IMR-90 (cell line): ENCODE results near the gene CYSTM1. TPM values are rescaled to one million over a fixed set of nuclear protein-coding genes. Genes with fewer than 3 reads are reported as not detected.

ENCODE experiments used
- ATAC-seq: fragments of 200-7000 bp; cut with Tn5 transposase; 2 replicates; pipeline ENCODE4 v1.9.1; 2020; ENCODE audit warnings: low read depth, mild to moderate bottlenecking, moderate library complexity
- BruUV-seq: library from RNA; stranded (reverse); fragments of 400-500 nt; replicated peaks from 2 replicates; lab custom pipeline; 2021; lab: Mats Ljungman, UMichigan
- CTCF ChIA-PET: fragments of 300-600 bp; formaldehyde crosslinking; extraction: SDS; loops from one replicate; lab custom pipeline; 2021; ENCODE audit warnings: antibody characterized with exemption; lab: Yijun Ruan, JAX
- POLR2A ChIA-PET: fragments of 300-600 bp; sonication (Branson Sonifier 250); formaldehyde crosslinking; loops from one replicate; lab custom pipeline; 2022; ENCODE audit warnings: antibody characterized with exemption; ENCODE audit not compliant: unreplicated experiment; lab: Charles Lee
- DNase-seq: peaks from one replicate; pipeline ENCODE4 v3.0.0; 2013
- H2AFZ ChIP-seq: replicated peaks from 2 replicates; pipeline ENCODE3; 2013; ENCODE audit warnings: low read length, mild to moderate bottlenecking; ENCODE audit not compliant: poor library complexity
- H2AK5ac ChIP-seq: 2 replicates; pipeline ENCODE4 v1.6.1; 2013; ENCODE audit warnings: low read depth, low read length, inconsistent platforms
- H2AK9ac ChIP-seq: replicated peaks from 2 replicates; pipeline ENCODE3; 2013; ENCODE audit warnings: mild to moderate bottlenecking, low read depth, low read length, moderate library complexity; ENCODE audit not compliant: poor library complexity
- H2BK120ac ChIP-seq: 2 replicates; pipeline ENCODE4 v1.6.1; 2013; ENCODE audit warnings: low read depth, low read length, inconsistent platforms
- H2BK15ac ChIP-seq: 3 replicates; pipeline ENCODE4 v1.6.1; 2013; ENCODE audit warnings: low read depth, low read length, inconsistent platforms
- H2BK20ac ChIP-seq: 2 replicates; pipeline ENCODE4 v1.6.1; 2013; ENCODE audit warnings: low read depth, mild to moderate bottlenecking, inconsistent platforms, low read length, moderate library complexity
- H2BK5ac ChIP-seq: 2 replicates; pipeline ENCODE4 v1.6.1; 2013; ENCODE audit warnings: mild to moderate bottlenecking, low read depth, low read length, inconsistent platforms; ENCODE audit not compliant: poor library complexity, severe bottlenecking
- H3K14ac ChIP-seq: replicated peaks from 2 replicates; pipeline ENCODE4 v1.6.1; 2013; ENCODE audit warnings: low read depth, low read length, inconsistent platforms
- H3K18ac ChIP-seq: 2 replicates; pipeline ENCODE4 v1.6.1; 2013; ENCODE audit warnings: low read depth, low read length, control low read depth
- H3K23ac ChIP-seq: 2 replicates; pipeline ENCODE4 v1.6.1; 2013; ENCODE audit warnings: low read depth, low read length, inconsistent platforms
- H3K27ac ChIP-seq: 2 replicates; pipeline ENCODE4 v1.5.1; 2013; ENCODE audit warnings: mild to moderate bottlenecking, control low read depth, low read length; ENCODE audit not compliant: insufficient read depth
- H3K27me3 ChIP-seq: 2 replicates; pipeline ENCODE4 v1.6.1; 2013; ENCODE audit warnings: low read length; ENCODE audit not compliant: control insufficient read depth, insufficient read depth
- H3K36me3 ChIP-seq: 2 replicates; pipeline ENCODE4 v1.6.1; 2013; ENCODE audit warnings: low read length, mixed read lengths; ENCODE audit not compliant: control insufficient read depth, insufficient read depth
- H3K4ac ChIP-seq: 2 replicates; pipeline ENCODE4 v1.6.1; 2013; ENCODE audit warnings: low read depth, low read length, inconsistent platforms
- H3K4me1 ChIP-seq: 2 replicates; pipeline ENCODE4 v1.6.1; 2013; ENCODE audit warnings: low read length, mixed read lengths; ENCODE audit not compliant: control insufficient read depth, insufficient read depth
- H3K4me2 ChIP-seq: 2 replicates; pipeline ENCODE4 v1.6.1; 2013; ENCODE audit warnings: low read depth, mild to moderate bottlenecking, control low read depth, low read length, moderate library complexity
- H3K4me3 ChIP-seq: 2 replicates; pipeline ENCODE4 v1.5.1; 2013; ENCODE audit warnings: low read depth, mild to moderate bottlenecking, control low read depth, low read length, moderate library complexity; ENCODE audit not compliant: insufficient read depth
- H3K56ac ChIP-seq: 2 replicates; pipeline ENCODE4 v1.6.1; 2013; ENCODE audit warnings: low read length, inconsistent platforms; ENCODE audit not compliant: insufficient read depth; ENCODE audit errors: extremely low read depth
- H3K79me1 ChIP-seq, 2 experiments: 2 replicates each; pipeline ENCODE4 v1.6.1; 2013; ENCODE audit warnings: low read length in 2 of 2, inconsistent platforms in 1 of 2, low read depth in 1 of 2
- H3K9ac ChIP-seq: 2 replicates; pipeline ENCODE4 v1.6.1; 2013; ENCODE audit warnings: low read depth, low read length, control low read depth
- H3K9me1 ChIP-seq: 2 replicates; pipeline ENCODE4 v1.6.1; 2013; ENCODE audit warnings: low read length, inconsistent platforms; ENCODE audit not compliant: insufficient read depth
- H3K9me3 ChIP-seq: 2 replicates; pipeline ENCODE4 v1.6.1; 2013; ENCODE audit warnings: low read length; ENCODE audit not compliant: control insufficient read depth, insufficient read depth
- H4K20me1 ChIP-seq: 2 replicates; pipeline ENCODE4 v1.6.1; 2013; ENCODE audit warnings: low read length, inconsistent platforms; ENCODE audit not compliant: insufficient read depth
- H4K5ac ChIP-seq: 2 replicates; pipeline ENCODE4 v1.6.1; 2013; ENCODE audit warnings: mild to moderate bottlenecking, low read depth, low read length, control low read depth
- H4K8ac ChIP-seq, 2 experiments: 2 replicates each; pipeline ENCODE4 v1.6.1; 2013; ENCODE audit warnings: low read depth in 2 of 2, low read length in 2 of 2, control low read depth in 1 of 2, inconsistent platforms in 1 of 2
- H4K91ac ChIP-seq: 2 replicates; pipeline ENCODE4 v1.6.1; 2013; ENCODE audit warnings: low read depth, low read length, inconsistent platforms; ENCODE audit not compliant: insufficient read depth
- BHLHE40 ChIP-seq: fragments of 150-350 bp; IDR thresholded peaks from 2 replicates; pipeline ENCODE4 v1.6.1; 2016; ENCODE audit warnings: mild to moderate bottlenecking, low read depth, low read length
- CHD1 ChIP-seq: IDR thresholded peaks from 2 replicates; pipeline ENCODE4 v1.6.1; 2012; ENCODE audit warnings: low read depth, low read length, improper control_type of control experiment
- FOS ChIP-seq: fragments of 150-350 bp; IDR thresholded peaks from 2 replicates; pipeline ENCODE4 v1.6.1; 2016; ENCODE audit warnings: low read depth, low read length
- MXI1 ChIP-seq: IDR thresholded peaks from 2 replicates; pipeline ENCODE4 v1.6.1; 2012; ENCODE audit warnings: low read depth, mild to moderate bottlenecking, low read length, moderate library complexity, borderline replicate concordance
- POLR2A ChIP-seq: IDR thresholded peaks from 2 replicates; pipeline ENCODE4 v1.6.1; 2012; ENCODE audit warnings: mild to moderate bottlenecking, low read depth, low read length
- RAD21 ChIP-seq: IDR thresholded peaks from 2 replicates; pipeline ENCODE4 v1.6.1; 2012; ENCODE audit warnings: low read length, improper control_type of control experiment
- RCOR1 ChIP-seq: IDR thresholded peaks from 2 replicates; pipeline ENCODE4 v1.6.1; 2012; ENCODE audit warnings: mild to moderate bottlenecking, low read length, improper control_type of control experiment; ENCODE audit not compliant: insufficient replicate concordance
- SMC3 ChIP-seq: fragments of 150-350 bp; IDR thresholded peaks from 2 replicates; pipeline ENCODE4 v1.6.1; 2016; ENCODE audit warnings: low read depth, mild to moderate bottlenecking, antibody characterized with exemption, low read length, moderate library complexity
- WGBS, 2 experiments: methylation state at CpG; one replicate each; pipeline versions ENCODE4 v1.1.5 to v1.1.7; 2013; ENCODE audit warnings: missing lambda C conversion rate in 2 of 2; ENCODE audit not compliant: insufficient read length in 1 of 2; ENCODE audit errors: extremely low coverage in 2 of 2; 5-methylcytosine and 5-hydroxymethylcytosine counted together
- dilution Hi-C: fragments of 300-500 bp; cut with HindIII; formaldehyde crosslinking; loops from one replicate; pipeline ENCODE4 v1.14.3; 2018; ENCODE audit warnings: low sequenced_read_pairs; ENCODE audit not compliant: unreplicated experiment
- in situ Hi-C: fragments of 300-500 bp; cut with MboI; formaldehyde crosslinking; loops from 3 replicates; pipeline ENCODE4 v1.14.3; 2019; ENCODE audit warnings: low sequenced_read_pairs, inconsistent platforms, mixed read lengths
- intact Hi-C: fragments of 100-400 bp; cut with micrococcal nuclease; formaldehyde crosslinking; loops from 2 replicates; pipeline ENCODE4 v1.10.0; 2022
- polyA plus RNA-seq, 3 experiments: library from polyadenylated mRNA; depleted of rRNA; stranded (reverse); fragments of >200 nt; gene quantifications; 2 replicates each; pipeline ENCODE4 v1.2.3, GENCODE V29; 2012; ENCODE audit warnings: low replicate concordance in 1 of 3
- total RNA-seq: library from RNA; depleted of rRNA; stranded (reverse); fragments of >200 nt; gene quantifications from 2 replicates; pipeline ENCODE4 v1.2.3, GENCODE V29; 2012
- TF ChIP-seq, protein P1 (sequence below): fragments of 150-350 bp; IDR thresholded peaks from 2 replicates; pipeline ENCODE4 v1.6.1; 2016; ENCODE audit warnings: low read depth, mild to moderate bottlenecking, low read length, moderate library complexity, borderline replicate concordance

CYSTM1 gene
- total and polyA plus RNA-seq, 2 of the 4 experiments (the other 2 are of a cell fraction), result 7.3 to 15.0 TPM

GRCh38 chr5:140205952-140206351, 31.0 kb downstream of the CYSTM1 start:
- no peak overlapping the region for H4K5ac ChIP-seq
- WGBS, 2 experiments, result 88% methylated on average over 2 of the region's 4 CpGs; no CpG with 5 or more reads in 1 of the 2 experiments

More at GRCh38 chr5:140205952-140206351, 31.0 kb downstream of the CYSTM1 start:
- Histone ChIP-seq H3K4ac (no peak overlapping the region), H2AK9ac (no peak overlapping the region), H4K8ac (no peak overlapping the region), H3K4me2 (no peak overlapping the region), H3K27ac (no peak overlapping the region), H3K27me3 (no peaks in the 10 kb centered on the region), H3K14ac (no peak overlapping the region), H4K20me1 (no peaks in the 10 kb centered on the region), H3K9ac (no peak overlapping the region), H3K4me3 (no peak overlapping the region), H4K91ac (no peak overlapping the region), H3K56ac (no peak overlapping the region), H2BK20ac (no peak overlapping the region), H3K79me1 (no peaks in the 10 kb centered on the region), H2BK120ac (no peak overlapping the region), H2BK5ac (no peak overlapping the region), H2BK15ac (no peak overlapping the region), H3K23ac (no peak overlapping the region), H3K4me1 (no peaks in the 10 kb centered on the region), H2AK5ac (no peak overlapping the region), H2AFZ (no peak overlapping the region), H3K9me1 (no peaks in the 10 kb centered on the region), H3K36me3 (no peaks in the 10 kb centered on the region), H3K9me3 (no peaks in the 10 kb centered on the region), H3K18ac (no peak overlapping the region)
- TF ChIP-seq RCOR1 (no peak), CHD1 (no peak), BHLHE40 (no peak), MXI1 (no peak), POLR2A (no peak), RAD21 (no peak), FOS (no peak), SMC3 (no peak)
- TF ChIP-seq, protein P1, sequence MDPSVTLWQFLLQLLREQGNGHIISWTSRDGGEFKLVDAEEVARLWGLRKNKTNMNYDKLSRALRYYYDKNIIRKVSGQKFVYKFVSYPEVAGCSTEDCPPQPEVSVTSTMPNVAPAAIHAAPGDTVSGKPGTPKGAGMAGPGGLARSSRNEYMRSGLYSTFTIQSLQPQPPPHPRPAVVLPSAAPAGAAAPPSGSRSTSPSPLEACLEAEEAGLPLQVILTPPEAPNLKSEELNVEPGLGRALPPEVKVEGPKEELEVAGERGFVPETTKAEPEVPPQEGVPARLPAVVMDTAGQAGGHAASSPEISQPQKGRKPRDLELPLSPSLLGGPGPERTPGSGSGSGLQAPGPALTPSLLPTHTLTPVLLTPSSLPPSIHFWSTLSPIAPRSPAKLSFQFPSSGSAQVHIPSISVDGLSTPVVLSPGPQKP, result no peak
- ChIA-PET POLR2A (no interaction called here), CTCF (no interaction called here)
- in situ Hi-C loops (no loop called here), intact Hi-C loops (no loop called here), dilution Hi-C loops (no loop called here)
- no peak for ATAC-seq
- DNase-seq, result no peak
- no TSS peak for BruUV-seq
